NCI-H82 treated with DMSO at 0.1 percent for 48 hours (cell line): ENCODE data around the gene GPHN.
A peak's percentile ranks its signal among the peaks of the same experiment; 100 is the strongest.

ENCODE experiments used
- DNase-seq: peaks from one replicate; lab custom pipeline; 2025; ENCODE audit not compliant: unreplicated experiment; lab: John Stamatoyannopoulos, UW

The GPHN gene

DNA sequence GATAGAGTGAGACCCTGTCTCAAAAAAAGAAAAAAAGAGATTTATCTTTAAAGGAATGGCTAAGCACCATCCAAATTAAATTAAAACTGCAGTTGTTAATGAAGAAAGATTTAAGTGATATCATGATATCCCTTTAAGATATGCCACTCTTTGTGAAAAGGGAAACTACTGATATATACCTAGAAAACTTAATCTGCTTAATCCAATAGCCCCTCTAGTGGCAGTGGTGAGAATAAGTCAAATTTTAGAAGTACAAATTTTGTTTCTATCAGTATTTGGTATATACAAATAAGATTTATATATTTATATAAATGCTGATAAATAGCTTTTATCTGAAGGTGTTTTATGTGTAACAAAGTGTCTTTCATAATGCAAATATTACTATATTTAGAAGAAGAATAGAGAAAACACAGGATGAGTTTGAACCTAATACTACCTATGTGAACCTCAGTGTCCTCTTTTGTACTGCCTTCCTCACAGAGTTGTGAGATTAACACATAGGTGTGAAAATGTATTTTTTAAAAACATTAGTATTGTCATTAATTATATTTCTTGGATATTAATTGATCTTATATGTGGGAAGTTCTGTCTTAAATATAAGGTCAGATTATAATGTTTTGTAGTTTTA lies 629.9 kb downstream of the GPHN start:
- no peak for DNase-seq

DNA sequence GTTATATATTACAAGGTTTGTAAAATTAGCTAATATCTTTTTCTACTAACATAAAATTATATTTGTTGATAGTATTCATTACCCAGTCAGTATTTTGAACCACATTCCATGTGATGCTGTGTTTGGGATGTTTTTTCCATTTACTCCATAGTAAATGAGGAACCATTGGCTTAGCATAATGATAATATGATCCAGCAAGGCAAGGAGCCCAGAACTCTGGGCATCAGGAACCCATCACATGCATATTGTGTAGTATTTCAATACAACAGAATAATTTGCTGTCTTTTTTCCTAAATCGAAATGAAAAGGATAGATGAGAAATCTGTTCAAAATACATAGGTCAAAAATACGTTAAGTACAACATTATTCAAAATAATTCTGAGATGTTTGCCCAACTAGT lies 632.6 kb downstream of the GPHN start:
- DNase-seq = no peak

GRCh38 chr14:67141146-67141900 lies 633.4 kb downstream of the GPHN start:
- DNase-seq = no peak

GRCh38 chr14:67151082-67151666 lies 643.2 kb downstream of the GPHN start:
- no peak for DNase-seq

DNA sequence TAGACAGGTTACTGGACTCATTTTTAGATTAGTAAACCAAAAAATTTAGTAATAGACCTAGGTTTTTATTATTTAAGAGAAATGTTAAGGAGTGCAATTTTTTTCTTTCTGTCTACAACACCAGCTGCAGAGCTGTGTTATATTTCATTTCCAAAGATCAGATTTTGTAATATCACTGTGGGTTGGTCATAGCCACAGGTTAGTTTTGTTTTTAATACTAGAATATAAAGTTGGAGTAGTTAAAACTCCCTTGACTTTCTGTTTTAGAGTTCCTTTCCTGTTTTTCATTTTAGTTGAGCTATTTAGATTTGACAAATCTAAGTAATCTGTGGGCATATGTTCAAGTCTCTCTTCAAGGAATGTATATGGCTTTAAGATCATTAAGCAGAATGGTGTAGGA lies 650.6 kb downstream of the GPHN start:
- DNase-seq = no peak

DNA sequence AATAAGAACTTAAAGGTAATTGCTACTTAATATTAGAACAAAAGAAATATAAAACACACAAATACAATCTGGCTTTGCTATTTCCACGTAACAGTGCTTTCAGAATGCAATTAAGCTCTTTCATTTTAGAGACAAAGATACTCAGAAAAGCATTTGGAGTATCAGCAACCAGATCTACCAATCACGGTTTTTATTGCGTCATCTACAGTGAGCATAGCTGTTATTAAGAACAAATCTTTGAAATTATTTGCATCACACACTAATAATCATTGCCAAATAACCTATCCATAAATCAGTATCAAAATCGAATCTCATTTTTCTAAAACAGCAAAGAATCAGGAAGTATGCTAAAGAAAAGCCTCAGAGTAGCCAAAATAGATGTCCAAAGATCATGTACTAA lies 654.4 kb downstream of the GPHN start:
- no peak for DNase-seq

GRCh38 chr14:67166450-67166853 lies 658.5 kb downstream of the GPHN start:
- DNase-seq = no peak

GRCh38 chr14:67167420-67168109 lies 659.6 kb downstream of the GPHN start:
- no peak for DNase-seq

- no peak for DNase-seq
These were observed 660.1 kb downstream of the GPHN start for GRCh38 chr14:67168110-67168441.

GRCh38 chr14:67170660-67171059 lies 662.7 kb downstream of the GPHN start:
- DNase-seq = no peak

DNA sequence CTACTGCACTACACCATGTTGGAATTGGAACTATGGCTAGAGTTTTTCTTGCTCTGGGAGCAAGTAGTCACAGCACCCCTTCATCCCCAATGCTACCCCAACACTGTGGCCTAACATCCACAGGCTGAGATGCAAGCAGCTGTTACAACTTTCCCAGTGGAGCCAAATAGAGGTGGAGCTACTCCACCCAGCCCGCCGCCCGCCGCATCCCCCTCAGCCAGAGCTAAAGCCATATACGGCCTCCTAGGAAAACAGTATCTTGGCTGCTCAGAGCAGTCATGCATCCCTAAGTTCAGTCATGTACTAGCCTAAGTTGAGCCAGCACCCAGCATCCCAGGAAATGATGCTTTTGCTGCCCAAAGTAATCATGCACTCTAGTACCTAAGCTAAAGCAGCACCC lies 664.1 kb downstream of the GPHN start:
- no peak for DNase-seq

DNA sequence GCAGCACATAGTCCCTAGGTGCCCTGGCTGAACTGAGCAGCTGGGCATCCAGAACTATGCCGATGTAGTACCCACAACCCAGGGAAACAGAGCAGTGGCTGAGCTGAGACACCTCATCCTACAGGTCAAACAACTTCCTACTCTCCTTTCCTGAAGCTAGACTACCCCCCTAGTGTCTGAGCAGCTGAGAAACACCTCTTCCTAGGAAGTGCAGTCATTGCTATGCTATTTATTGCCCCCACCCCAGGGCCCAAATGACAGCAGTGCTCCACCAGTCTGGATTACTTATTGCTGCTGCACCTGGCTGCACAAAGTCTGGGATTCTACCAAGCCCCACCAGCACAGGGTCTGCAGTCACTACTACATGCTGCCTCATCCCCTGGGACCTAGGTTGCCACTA lies 664.6 kb downstream of the GPHN start:
- no peak for DNase-seq

- DNase-seq = no peak
These were observed 665.8 kb downstream of the GPHN start for GRCh38 chr14:67173719-67174118.

DNA sequence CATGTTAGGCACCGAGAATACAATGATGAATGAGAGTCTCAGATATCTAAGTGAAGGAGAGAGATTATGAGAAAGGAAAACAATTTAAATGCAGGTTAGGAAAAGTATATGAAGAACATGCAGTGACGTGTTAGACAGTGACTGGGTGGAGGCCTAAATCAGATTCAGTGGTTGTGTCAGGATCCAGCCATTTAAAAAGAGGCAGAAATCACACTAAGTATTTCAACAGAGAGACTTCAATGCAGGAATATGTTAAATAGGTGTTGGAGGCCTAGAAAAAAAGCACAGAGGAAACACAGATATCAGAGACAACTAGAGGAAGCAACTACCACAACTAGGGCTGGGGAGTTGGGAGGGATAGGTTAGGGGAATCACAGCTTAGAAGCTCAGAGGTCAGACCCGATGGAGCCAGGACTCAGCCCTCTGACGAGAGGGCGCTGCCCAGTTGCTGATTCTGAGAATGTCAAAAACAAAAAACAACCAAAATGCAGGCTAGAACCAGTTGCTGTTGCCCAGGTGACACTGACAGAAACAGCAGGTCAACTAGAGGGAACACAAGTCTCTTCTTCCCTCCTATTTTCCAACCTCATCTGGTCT lies 678.3 kb downstream of the GPHN start:
- DNase-seq = no peak

GRCh38 chr14:67186789-67187584 lies 679.0 kb downstream of the GPHN start:
- DNase-seq = no peak

GRCh38 chr14:67187826-67188225 lies 679.9 kb downstream of the GPHN start:
- peak; percentile 46 for DNase-seq

- DNase-seq = no peak
These were observed 680.4 kb downstream of the GPHN start for GRCh38 chr14:67188326-67188725.

DNA sequence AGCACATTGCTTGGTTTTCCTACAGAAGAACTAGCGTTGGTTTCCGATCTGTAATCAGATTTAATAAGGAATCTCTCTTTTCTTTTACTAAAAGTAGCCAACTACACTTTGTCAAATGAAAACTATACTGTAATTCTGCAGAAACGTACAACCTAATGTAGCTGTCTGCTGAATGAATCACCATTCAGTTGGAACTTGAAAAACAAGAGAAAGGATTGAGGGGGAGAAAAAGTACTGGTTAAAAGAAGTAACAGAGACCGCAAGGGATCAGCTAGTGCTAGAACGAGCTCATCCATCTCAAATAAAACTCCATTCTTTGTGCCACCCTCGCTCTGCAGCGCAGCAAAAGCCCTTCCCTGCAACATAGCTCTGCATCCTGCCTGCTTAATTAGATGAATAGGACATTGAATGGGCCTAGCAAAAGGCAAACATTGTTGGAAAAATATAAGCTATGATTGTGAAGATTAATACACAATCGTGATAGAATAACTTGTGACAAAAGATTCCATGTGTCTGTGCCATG lies 683.9 kb downstream of the GPHN start:
- no peak for DNase-seq

- DNase-seq = no peak
These were observed 684.4 kb downstream of the GPHN start for GRCh38 chr14:67192366-67192765.

DNA sequence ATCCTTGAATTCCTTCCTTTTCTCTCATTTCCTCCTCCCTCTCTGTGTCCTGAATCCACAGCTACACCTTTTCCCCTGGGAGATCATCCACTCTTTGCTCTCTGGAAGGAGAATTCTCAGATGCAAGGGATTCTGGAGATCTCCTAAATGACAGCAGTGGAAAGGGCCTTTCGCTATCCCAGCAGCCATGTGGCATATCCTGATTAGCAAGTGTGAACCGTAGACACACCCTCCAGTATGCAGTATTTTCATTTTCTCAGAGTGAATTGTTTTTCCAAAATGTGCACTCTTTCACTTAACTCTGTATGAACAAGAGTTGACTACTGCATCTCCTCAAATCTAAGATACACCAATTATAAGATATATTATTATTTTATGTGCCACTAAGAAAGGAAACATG lies 687.3 kb downstream of the GPHN start:
- no peak for DNase-seq

DNA sequence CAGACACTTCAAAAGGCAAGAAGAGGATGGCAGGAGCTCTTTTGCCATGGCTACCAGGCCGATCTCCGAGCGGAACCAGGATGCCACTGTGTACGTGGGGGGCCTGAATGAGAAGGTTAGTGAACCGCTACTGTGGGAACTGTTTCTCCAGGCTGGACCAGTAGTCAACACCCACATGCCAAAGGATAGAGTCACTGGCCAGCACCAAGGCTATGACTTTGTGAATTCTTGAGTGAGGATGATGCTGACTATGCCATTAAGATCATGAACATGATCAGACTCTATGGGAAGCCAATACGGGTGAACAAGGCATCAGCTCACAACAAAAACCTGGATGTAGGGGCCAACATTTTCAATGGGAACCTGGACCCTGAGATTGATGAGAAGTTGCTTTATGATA lies 691.1 kb downstream of the GPHN start:
- DNase-seq = no peak
